ENCODE data around the gene ZMYND19. TPM values are rescaled to one million over a fixed set of nuclear protein-coding genes. Genes with fewer than 3 reads are reported as not detected.

The ZMYND19 gene
- total RNA-seq, 1 donor from 2014 or later = 34.4 TPM

DNA sequence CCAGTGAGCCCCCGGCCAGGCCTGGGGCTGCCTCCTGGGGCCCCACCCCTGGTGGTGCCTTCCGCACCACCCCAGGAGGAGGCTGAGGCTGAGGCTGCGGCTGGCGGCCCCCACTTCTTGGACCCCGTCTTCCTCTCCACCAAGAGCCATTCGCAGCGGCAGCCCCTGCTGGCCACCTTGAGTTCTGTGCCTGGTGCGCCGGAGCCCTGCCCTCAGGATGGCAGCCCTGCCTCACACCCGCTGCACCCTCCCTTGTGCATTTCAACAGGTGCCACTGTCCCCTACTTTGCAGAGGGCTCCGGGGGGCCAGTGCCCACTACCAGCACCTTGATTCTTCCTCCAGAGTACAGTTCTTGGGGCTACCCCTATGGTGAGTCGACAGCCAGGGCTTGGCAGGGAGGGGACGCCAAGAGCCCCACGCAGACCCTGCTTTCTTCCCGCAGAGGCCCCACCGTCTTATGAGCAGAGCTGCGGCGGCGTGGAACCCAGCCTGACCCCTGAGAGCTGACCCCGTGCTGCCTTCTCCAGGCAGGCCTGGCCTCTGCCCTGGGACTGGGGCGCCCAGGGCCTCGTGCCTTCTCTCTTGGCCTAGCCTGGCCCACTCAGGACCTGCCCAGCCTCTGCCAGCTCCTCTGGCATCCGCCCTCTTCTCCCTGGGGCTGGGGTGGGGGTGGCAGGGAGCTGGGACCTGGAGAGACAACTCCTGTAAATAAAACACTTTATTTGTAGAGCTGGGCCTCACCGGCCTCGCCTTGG lies 24.5 kb upstream of the ZMYND19 start:
- Histone ChIP-seq H3K4me3 (no peak overlapping the region), H2AFZ (replicated peaks) (no peak overlapping the region), H3K4me1 (peaks cover 5% of the 10 kb centered on the region), H3F3A (ENCODE audit: low read depth) (peaks cover 14% of the 10 kb centered on the region), H3K79me2 (ENCODE audit: low read depth) (peaks cover 29% of the 10 kb centered on the region), H3K27me3 (no peaks in the 10 kb centered on the region), H4K20me1 (ENCODE audit: low read depth) (peaks cover 6% of the 10 kb centered on the region), H3K27ac (no peak overlapping the region), H3K4me2 (no peak overlapping the region), H3K9me3 (ENCODE audit: low read depth) (no peaks in the 10 kb centered on the region), H3K36me3 (no peaks in the 10 kb centered on the region), H3K9ac (no peak overlapping the region)
- Mint-ChIP-seq H3K36me3 (no peaks in the 10 kb centered on the region), H3K9me3 (no peaks in the 10 kb centered on the region), H3K4me3 (peak overlapping the region; percentile 15), H3K27ac (no peak overlapping the region), H3K27me3 (ENCODE audit: insufficient read depth, low read depth) (peaks cover 17% of the 10 kb centered on the region), H3K4me1 (peaks cover 20% of the 10 kb centered on the region)
- no peak for TF ChIP-seq EZH2phosphoT487 (IDR thresholded peaks at IDR 0.05)
- TF ChIP-seq, protein P1, sequence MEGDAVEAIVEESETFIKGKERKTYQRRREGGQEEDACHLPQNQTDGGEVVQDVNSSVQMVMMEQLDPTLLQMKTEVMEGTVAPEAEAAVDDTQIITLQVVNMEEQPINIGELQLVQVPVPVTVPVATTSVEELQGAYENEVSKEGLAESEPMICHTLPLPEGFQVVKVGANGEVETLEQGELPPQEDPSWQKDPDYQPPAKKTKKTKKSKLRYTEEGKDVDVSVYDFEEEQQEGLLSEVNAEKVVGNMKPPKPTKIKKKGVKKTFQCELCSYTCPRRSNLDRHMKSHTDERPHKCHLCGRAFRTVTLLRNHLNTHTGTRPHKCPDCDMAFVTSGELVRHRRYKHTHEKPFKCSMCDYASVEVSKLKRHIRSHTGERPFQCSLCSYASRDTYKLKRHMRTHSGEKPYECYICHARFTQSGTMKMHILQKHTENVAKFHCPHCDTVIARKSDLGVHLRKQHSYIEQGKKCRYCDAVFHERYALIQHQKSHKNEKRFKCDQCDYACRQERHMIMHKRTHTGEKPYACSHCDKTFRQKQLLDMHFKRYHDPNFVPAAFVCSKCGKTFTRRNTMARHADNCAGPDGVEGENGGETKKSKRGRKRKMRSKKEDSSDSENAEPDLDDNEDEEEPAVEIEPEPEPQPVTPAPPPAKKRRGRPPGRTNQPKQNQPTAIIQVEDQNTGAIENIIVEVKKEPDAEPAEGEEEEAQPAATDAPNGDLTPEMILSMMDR (IDR thresholded peaks at IDR 0.05) = no peak
- DNase-seq (ENCODE audit: low spot score) = no peak

DNA sequence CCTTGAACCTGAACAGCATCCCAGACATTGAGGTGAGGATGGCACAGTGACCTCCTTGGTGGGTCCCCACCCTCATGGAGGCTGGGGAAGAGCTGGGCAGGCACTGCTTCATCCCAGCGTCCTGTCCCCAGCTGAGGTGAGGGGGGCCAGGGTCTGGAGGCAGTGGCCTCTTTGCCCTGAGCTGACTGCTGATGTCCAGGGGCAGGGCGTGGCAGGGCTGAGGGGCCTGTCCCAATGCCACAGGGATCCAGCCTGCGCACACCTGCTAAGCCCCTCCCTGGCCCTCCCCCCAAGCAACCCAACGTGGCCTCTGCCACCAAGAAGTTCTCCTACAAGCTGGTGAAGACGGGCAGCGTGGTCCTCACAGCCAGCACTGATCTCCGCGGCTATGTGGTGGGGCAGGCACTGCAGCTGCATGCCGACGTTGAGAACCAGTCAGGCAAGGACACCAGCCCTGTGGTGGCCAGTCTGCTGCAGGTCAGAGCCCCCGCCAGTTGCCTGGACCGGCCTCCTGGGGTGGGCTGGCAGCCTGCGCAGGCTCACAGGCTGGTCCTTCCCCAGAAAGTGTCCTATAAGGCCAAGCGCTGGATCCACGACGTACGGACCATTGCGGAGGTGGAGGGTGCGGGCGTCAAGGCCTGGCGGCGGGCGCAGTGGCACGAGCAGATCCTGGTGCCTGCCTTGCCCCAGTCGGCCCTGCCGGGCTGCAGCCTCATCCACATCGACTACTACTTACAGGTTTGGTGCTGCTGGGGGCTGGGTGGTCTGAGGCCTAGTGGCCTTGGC lies 23.6 kb upstream of the ZMYND19 start:
- H3K27me3 Mint-ChIP-seq (ENCODE audit: insufficient read depth, low read depth) = peaks cover 18% of the 10 kb centered on the region
- no peaks in the 10 kb centered on the region for H3K9me3 Mint-ChIP-seq
- peaks cover 4% of the 10 kb centered on the region for H4K20me1 ChIP-seq (ENCODE audit: low read depth)
- no peaks in the 10 kb centered on the region for H3K36me3 Mint-ChIP-seq
- no peak overlapping the region for H2AFZ ChIP-seq (replicated peaks)
- H3K27me3 ChIP-seq = no peaks in the 10 kb centered on the region
- H3K4me3 Mint-ChIP-seq = no peak overlapping the region
- no peak overlapping the region for H3K4me3 ChIP-seq
- no peaks in the 10 kb centered on the region for H3K9me3 ChIP-seq (ENCODE audit: low read depth)
- peaks cover 16% of the 10 kb centered on the region for H3K4me1 Mint-ChIP-seq
- no peaks in the 10 kb centered on the region for H3K36me3 ChIP-seq
- H3K27ac ChIP-seq = no peak overlapping the region
- no peak overlapping the region for H3K4me2 ChIP-seq
- H3F3A ChIP-seq (ENCODE audit: low read depth) = peaks cover 8% of the 10 kb centered on the region
- no peak for DNase-seq (ENCODE audit: low spot score)
- H3K9ac ChIP-seq = no peak overlapping the region
- TF ChIP-seq EZH2 (IDR thresholded peaks at IDR 0.05) = no peak
- H3K79me2 ChIP-seq (ENCODE audit: low read depth) = peaks cover 22% of the 10 kb centered on the region
- H3K4me1 ChIP-seq = peaks cover 5% of the 10 kb centered on the region
- H3K27ac Mint-ChIP-seq = no peak overlapping the region

DNA sequence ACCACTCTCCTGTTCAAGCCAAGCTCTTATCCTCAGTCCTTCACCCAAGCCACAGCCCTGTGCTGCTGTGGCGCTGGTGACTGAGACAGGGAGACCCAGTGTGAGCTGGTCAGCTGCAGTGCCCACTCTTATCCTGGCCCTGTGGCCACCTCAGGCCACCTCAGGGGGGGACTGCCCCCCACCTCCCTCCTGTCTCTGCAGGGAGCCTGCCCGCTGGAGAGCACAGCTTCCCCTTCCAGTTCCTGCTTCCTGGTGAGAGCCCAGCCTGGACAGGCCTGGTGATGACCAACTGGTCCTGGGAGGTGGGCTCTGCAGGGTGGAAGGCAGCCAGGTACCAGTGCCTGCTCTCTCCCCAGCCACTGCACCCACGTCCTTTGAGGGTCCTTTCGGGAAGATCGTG lies 22.9 kb upstream of the ZMYND19 start:
- Histone ChIP-seq H3F3A (ENCODE audit: low read depth) (peaks cover 6% of the 10 kb centered on the region), H3K27me3 (no peaks in the 10 kb centered on the region), H4K20me1 (ENCODE audit: low read depth) (peaks cover 4% of the 10 kb centered on the region), H3K4me1 (peaks cover 5% of the 10 kb centered on the region), H3K27ac (no peak overlapping the region), H2AFZ (replicated peaks) (no peak overlapping the region), H3K36me3 (no peaks in the 10 kb centered on the region), H3K4me2 (no peak overlapping the region), H3K9ac (no peak overlapping the region), H3K9me3 (ENCODE audit: low read depth) (no peaks in the 10 kb centered on the region), H3K4me3 (no peak overlapping the region), H3K79me2 (ENCODE audit: low read depth) (peaks cover 20% of the 10 kb centered on the region)
- Mint-ChIP-seq H3K36me3 (no peaks in the 10 kb centered on the region), H3K27me3 (ENCODE audit: insufficient read depth, low read depth) (peaks cover 21% of the 10 kb centered on the region), H3K27ac (no peak overlapping the region), H3K9me3 (no peaks in the 10 kb centered on the region), H3K4me3 (no peak overlapping the region), H3K4me1 (peaks cover 19% of the 10 kb centered on the region)
- DNase-seq (ENCODE audit: low spot score) = no peak
- TF ChIP-seq EZH2 (IDR thresholded peaks at IDR 0.05) (no peak), EZH2phosphoT487 (IDR thresholded peaks at IDR 0.05) (no peak)
- TF ChIP-seq, protein P1 (IDR thresholded peaks at IDR 0.05) = no peak
